Endothelial cell of umbilical vein (primary cell): Measurements from ENCODE around the gene C1orf105.

ENCODE experiments used
- CTCF ChIP-seq, 2 donors: IDR thresholded peaks; 1 replicate in 1 of 2; 2 replicates in 1 of 2; pipeline ENCODE4 v1.5.1; 2011; ENCODE audit warnings: low read length in 2 of 2, mild to moderate bottlenecking in 2 of 2, moderate library complexity in 2 of 2, control low read depth in 1 of 2, inconsistent platforms in 1 of 2, low read depth in 1 of 2; ENCODE audit not compliant: insufficient read depth in 1 of 2; ENCODE audit errors: extremely low read depth in 1 of 2
- MYC ChIP-seq: IDR thresholded peaks from one replicate; pipeline ENCODE4 v1.6.1; 2011; ENCODE audit warnings: mild to moderate bottlenecking, low read depth, low read length

- TF ChIP-seq CTCF (IDR thresholded peaks at IDR 0.05; ENCODE audit: extremely low read depth in 1 of 2, insufficient read depth in 1 of 2, low read depth in 1 of 2, low read length in 2 of 2) (no peak), MYC (no peak)
Measured at GRCh38 chr1:172500207-172500606, 79.7 kb downstream of the C1orf105 start.
